HG02885 (cell line): Measurements from ENCODE around the gene FRRS1L.
"Not testable (repeated sequence)": the region's sequence is repeated elsewhere in the genome, so short reads cannot be mapped to it uniquely, and the experiment has no call there.

ENCODE experiments used
- ATAC-seq: cut with Tn5 transposase; IDR thresholded peaks from one replicate; pipeline ENCODE4 v1.9.1; 2021; ENCODE audit warnings: mild to moderate bottlenecking; ENCODE audit not compliant: unreplicated experiment, poor library complexity

FRRS1L gene

GRCh38 chr9:109139851-109140250, 27.2 kb downstream of the FRRS1L start:
- ATAC-seq: no peak

GRCh38 chr9:109138421-109138820, 28.6 kb downstream of the FRRS1L start:
- ATAC-seq: no peak

- no peak for ATAC-seq
These were observed 32.9 kb downstream of the FRRS1L start for GRCh38 chr9:109134167-109134578.

GRCh38 chr9:109133533-109133932, 33.5 kb downstream of the FRRS1L start:
- ATAC-seq: no peak

- no peak for ATAC-seq
These were observed 34.5 kb downstream of the FRRS1L start for GRCh38 chr9:109132567-109133021.

- ATAC-seq: no peak
These were observed 37.4 kb downstream of the FRRS1L start for GRCh38 chr9:109129470-109130197.

- ATAC-seq: not testable (repeated sequence)
These were observed 40.4 kb downstream of the FRRS1L start for GRCh38 chr9:109126671-109127070.

- no peak for ATAC-seq
These were observed 42.9 kb downstream of the FRRS1L start for GRCh38 chr9:109124121-109124520.

GRCh38 chr9:109122726-109123621, 44.1 kb downstream of the FRRS1L start:
- ATAC-seq: peak; percentile 38

GRCh38 chr9:109121232-109121796, 45.7 kb downstream of the FRRS1L start:
- ATAC-seq: no peak

- no peak for ATAC-seq
These were observed 46.8 kb downstream of the FRRS1L start for GRCh38 chr9:109120204-109120789.

GRCh38 chr9:109119439-109120203, 47.4 kb downstream of the FRRS1L start, which contains the start of gene TMEM245:
Gene TMEM245, minus strand, starts transcription at chr9:109119947. Its CDS starts 34 bp downstream, at chr9:109119913.
- ATAC-seq: peak; percentile 87

GRCh38 chr9:109118808-109119438, 48.1 kb downstream of the FRRS1L start:
- ATAC-seq: no peak

- ATAC-seq: no peak
These were observed 48.9 kb downstream of the FRRS1L start for GRCh38 chr9:109117856-109118807.

- no peak for ATAC-seq
These were observed 51.0 kb downstream of the FRRS1L start for GRCh38 chr9:109115931-109116526.

- no peak for ATAC-seq
These were observed 52.4 kb downstream of the FRRS1L start for GRCh38 chr9:109114670-109115069.

- no peak for ATAC-seq
These were observed 53.0 kb downstream of the FRRS1L start for GRCh38 chr9:109113892-109114609.
